Measurements from ENCODE around the gene OR14K1.
"Not testable (repeated sequence)": the region's sequence is repeated elsewhere in the genome, so short reads cannot be mapped to it uniquely, and the experiment has no call there.

The OR14K1 gene

DNA sequence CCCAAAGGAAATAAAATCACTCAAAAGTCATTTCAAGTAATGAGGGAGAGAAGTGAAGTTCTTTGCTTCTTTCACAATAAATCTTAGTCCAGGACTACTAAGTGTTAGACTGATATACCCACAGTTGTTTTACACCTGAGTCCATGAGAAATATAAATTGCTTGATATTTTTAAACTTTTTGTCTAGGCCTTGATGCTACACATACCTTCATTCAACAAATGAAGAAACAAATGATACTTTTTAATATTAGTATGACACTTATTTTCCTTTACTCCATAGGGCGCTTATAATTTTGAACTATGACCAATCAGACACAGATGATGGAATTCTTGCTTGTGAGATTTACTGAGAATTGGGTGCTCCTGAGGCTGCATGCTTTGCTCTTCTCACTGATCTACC lies at the start of gene OR14K1:
Gene OR14K1, plus strand, starts transcription at position 301 of the 400 bp plus-strand sequence. Its CDS starts 0 bp downstream, at position 301.
- no peak for DNase-seq

GRCh38 chr1:247701338-247701737 lies 37.1 kb upstream of the OR14K1 start:
- no peak for DNase-seq

DNA sequence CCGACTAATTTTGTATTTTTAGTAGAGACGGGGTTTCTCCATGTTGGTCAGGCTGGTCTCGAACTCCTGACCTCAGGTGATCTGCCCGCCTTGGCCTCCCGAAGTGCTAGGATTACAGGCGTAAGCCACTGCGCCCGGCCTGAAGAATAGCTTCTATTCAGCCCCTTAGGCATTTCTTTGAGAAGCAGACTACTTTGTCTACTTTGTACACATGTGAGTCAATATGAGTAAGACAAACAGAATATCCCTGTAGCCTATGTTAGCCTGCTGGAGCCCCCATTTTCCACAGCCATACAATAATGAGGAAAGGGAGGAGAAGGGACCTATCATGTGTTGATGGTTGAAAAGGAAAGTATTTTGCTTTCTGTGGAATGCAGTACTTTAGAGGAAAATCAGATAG lies 27.7 kb upstream of the OR14K1 start:
- DNase-seq: not testable (repeated sequence)

- DNase-seq: no peak
Measured at GRCh38 chr1:247713753-247714152, 24.7 kb upstream of the OR14K1 start.

DNA sequence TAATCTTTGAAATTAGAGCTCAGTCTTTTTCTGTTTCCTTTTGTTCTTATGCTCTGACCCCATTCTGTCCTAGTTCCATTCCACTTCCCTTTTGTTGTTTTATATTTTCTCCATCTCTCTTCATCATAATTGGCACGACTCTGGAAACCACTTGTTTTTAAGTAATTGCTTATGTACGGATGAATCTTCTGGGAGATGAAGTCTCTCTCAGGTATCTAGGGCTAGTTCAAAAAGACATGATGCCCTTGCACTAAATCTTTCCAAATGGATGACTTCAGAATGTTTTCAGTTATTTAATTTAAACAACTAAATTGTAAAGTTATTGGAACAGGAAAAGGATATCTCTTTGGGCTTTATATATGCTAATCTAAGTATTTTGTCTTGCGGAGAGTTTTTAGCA lies 21.9 kb upstream of the OR14K1 start, which contains the start of gene OR6F1:
Gene OR6F1, minus strand, starts transcription at position 101 of the 400 bp plus-strand sequence. CDS start 3,891 bp downstream, outside the sequence.
- no peak for DNase-seq

- DNase-seq: no peak
Measured at GRCh38 chr1:247721222-247721621, 17.2 kb upstream of the OR14K1 start.

GRCh38 chr1:247740721-247741120 lies 2.3 kb downstream of the OR14K1 start:
- no peak for DNase-seq

DNA sequence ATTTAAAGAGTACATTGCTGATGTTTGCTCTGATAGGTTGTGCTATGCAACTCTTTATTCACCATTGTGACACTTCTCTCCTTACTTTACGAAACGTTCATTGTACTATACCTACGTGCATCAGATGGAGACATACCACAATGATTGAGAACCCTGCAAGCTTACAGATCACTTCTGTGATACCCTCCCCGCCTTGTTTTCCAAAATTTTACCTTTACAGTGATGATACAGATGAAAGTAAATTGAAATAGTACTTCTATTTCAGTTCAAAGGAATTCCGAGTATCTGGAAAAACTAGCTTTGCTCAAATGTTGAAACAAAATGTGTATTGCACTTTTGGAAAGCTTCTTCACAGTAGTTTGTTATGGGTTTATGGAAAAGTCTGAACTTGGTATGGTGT lies 3.3 kb downstream of the OR14K1 start:
- no peak for DNase-seq

- not testable (repeated sequence) for DNase-seq
Measured at GRCh38 chr1:247742215-247742760, 3.9 kb downstream of the OR14K1 start.

DNA sequence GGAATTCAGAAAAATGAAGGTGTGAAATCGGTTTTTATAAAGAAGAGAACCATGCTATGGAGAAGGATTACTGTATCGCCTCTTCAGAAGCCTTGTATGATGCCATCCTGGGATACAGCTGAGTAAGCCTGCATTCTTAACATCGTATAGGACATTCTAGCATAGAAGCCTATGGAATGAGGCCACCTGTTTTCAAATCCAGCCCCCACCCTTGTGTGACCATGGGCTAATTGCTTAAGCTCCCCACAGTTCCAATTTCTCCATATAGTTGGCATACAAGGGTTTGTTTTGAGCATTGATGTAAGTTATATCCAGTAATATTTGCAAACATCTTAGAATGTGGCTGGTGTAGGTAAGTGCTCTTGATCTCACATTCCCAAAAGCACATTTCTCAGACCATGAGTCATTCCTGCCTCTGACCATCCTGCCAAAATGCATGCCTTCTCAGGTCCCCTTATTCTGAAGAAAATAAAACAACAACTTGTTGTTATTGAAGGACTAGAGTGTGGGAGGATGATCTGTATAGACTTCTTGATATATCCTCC lies 8.0 kb downstream of the OR14K1 start:
- no peak for DNase-seq

DNA sequence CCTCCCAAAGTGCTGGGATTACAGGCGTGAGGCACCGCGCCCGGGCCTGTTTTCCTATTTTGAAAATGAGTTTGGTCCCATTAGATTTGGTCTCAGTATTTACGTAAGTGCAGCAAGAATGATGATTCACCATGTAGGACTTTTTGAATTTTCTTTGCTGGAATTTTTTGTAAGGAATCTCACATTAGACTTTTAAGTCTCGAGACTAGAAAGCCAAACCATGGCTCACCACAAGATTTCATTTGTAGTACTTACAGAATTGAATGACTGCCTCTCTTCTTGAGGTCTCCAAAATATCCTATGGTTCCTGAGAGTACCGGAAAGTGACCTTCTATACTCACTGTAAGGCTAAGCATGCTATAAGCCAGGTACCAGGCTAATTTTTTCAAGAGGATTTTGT lies 9.2 kb downstream of the OR14K1 start:
- no peak for DNase-seq

DNA sequence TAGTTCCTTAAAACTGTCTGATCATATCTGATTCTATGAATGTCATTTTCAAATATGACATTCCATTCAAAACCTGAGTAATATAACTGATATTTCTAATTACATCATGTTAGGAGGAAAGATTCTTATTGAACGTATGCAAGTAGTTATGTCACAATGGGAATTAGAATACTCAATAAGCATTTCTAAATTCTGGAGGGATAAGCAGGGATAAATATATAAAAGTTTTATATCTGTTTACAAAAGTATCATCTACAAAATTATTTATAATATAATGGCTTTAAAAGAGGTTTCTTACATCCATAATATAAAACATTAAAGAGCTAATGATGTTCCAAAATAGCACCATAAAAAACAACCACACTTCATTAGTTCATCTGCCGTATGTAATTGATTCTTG lies 9.6 kb downstream of the OR14K1 start, which contains the start of gene OR14A2:
Gene OR14A2, minus strand, starts transcription at position 101 of the 400 bp plus-strand sequence.
- no peak for DNase-seq

DNA sequence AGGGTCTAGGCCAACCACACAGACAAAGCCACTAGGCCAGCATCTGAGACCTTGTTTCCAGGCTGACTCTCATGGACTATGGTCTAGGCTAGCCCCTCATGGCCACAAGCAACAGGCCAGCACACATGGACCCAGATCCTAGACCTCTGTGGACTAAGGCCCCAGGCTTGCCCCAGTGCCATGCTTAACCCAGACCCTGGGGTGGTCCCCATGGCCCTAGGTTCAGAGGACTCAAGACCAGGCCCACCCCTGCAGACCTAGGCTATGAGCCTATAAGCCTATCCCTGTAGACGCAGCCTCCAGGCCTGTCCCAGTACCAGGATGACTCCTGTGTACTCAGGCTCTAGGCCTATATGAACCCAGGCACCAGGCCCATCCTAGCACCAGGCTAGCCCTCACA lies 11.5 kb downstream of the OR14K1 start:
- no peak for DNase-seq

GRCh38 chr1:247754311-247754710 lies 15.9 kb downstream of the OR14K1 start:
- not testable (repeated sequence) for DNase-seq

GRCh38 chr1:247760456-247760855 lies 22.0 kb downstream of the OR14K1 start, which contains the start of gene OR1C1:
OR1C1 (minus strand) TSS chr1:247760556; CDS start chr1:247758406, 2,150 bp downstream.
- no peak for DNase-seq

DNA sequence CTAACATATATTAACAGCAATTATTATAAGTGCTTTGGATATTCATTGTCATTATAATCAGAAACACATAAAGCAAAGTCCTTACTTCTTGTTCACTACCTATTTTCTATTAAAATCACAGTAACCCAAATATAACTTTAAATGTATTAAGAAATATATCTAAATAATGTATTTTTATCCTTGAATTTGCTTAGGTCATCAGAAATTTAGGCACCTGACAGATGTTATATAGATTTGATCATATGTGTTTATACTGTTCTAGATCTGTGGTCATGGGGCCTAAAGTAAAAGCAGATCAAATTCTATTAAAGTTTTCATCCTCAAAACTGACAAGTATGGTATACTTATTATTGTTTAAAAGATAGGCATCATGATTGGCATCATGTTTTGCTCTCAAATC lies 31.2 kb downstream of the OR14K1 start:
- DNase-seq: no peak

All from 8988T (cell line).